T-cell (primary cell): ENCODE data around the gene SEMA4F. TPM values are rescaled to one million over a fixed set of nuclear protein-coding genes. Genes with fewer than 3 reads are reported as not detected.

Experiments used
- ATAC-seq, 4 experiments: fragments of 200-7000 bp in 3 of 4; fragments of 150-1000 bp in 1 of 4; cut with Tn5 transposase; replicated peaks in 1 of 4; 1 replicate in 3 of 4; 2 replicates in 1 of 4; pipeline ENCODE4 v1.10.0; 2021; ENCODE audit warnings: moderate library complexity in 3 of 4, mild to moderate bottlenecking in 2 of 4, moderate number of reproducible peaks in 1 of 4
- CTCF ChIA-PET, 2 donors: fragments of 300-600 bp; sonication (Branson Sonifier 250); formaldehyde crosslinking; loops; one replicate each; lab custom pipeline; 2022; ENCODE audit warnings: antibody characterized with exemption in 2 of 2; lab: Charles Lee
- POLR2A ChIA-PET, 2 donors: fragments of 300-600 bp; sonication (Branson Sonifier 250); formaldehyde crosslinking; loops; one replicate each; lab custom pipeline; 2022; ENCODE audit warnings: antibody characterized with exemption in 2 of 2; lab: Charles Lee
- DNase-seq, 35 experiments: peaks; one replicate each; pipeline versions ENCODE4 v3.0.0 to v3.0.0-alpha.2; 2013 to 2023
- H3K27ac ChIP-seq: one replicate; pipeline ENCODE4 v1.5.1; 2013; ENCODE audit warnings: low read length
- H3K27me3 ChIP-seq, 2 experiments: replicated peaks in 1 of 2; 1 replicate in 1 of 2; 2 replicates in 1 of 2; pipeline versions ENCODE4 v1.6.1 to v1.7.0; 2013; ENCODE audit warnings: low read length in 1 of 2, mixed read lengths in 1 of 2; ENCODE audit not compliant: control insufficient read depth in 2 of 2, insufficient read depth in 2 of 2; ENCODE audit errors: extremely low read depth in 1 of 2
- H3K36me3 ChIP-seq, 2 donors: 1 replicate in 1 of 2; 2 replicates in 1 of 2; pipeline versions ENCODE4 v1.6.1 to v1.7.0; 2013; ENCODE audit warnings: low read length in 1 of 2; ENCODE audit not compliant: control insufficient read depth in 2 of 2, insufficient read depth in 1 of 2; ENCODE audit errors: extremely low read depth in 1 of 2
- H3K4me1 ChIP-seq, 2 experiments: 1 replicate in 1 of 2; 2 replicates in 1 of 2; pipeline versions ENCODE4 v1.6.1 to v1.7.0; 2013; ENCODE audit warnings: low read length in 2 of 2, mixed read lengths in 1 of 2; ENCODE audit not compliant: insufficient read depth in 2 of 2, control insufficient read depth in 1 of 2; ENCODE audit errors: extremely low read depth in 1 of 2
- H3K4me3 ChIP-seq, 2 donors: 1 replicate in 1 of 2; 2 replicates in 1 of 2; pipeline versions ENCODE4 v1.5.1 to v1.7.0; 2013; ENCODE audit warnings: mild to moderate bottlenecking in 2 of 2, low read length in 1 of 2, moderate library complexity in 1 of 2; ENCODE audit not compliant: control insufficient read depth in 1 of 2; ENCODE audit errors: extremely low read depth in 1 of 2
- H3K9me3 ChIP-seq: 2 replicates; pipeline ENCODE4 v1.7.0; 2013
- H3K27ac Mint-ChIP-seq, 2 donors: one replicate each; pipeline ENCODE4 v1.8.0; 2020 to 2021; ENCODE audit warnings: mild to moderate bottlenecking in 2 of 2, mixed read lengths in 2 of 2
- H3K27me3 Mint-ChIP-seq, 2 donors: one replicate each; pipeline ENCODE4 v1.8.0; 2021 to 2022; ENCODE audit warnings: mixed read lengths in 2 of 2
- H3K36me3 Mint-ChIP-seq: one replicate; pipeline ENCODE4 v1.8.0; 2021; ENCODE audit warnings: mixed read lengths
- H3K4me1 Mint-ChIP-seq, 3 donors: one replicate each; pipeline ENCODE4 v1.8.0; 2020 to 2022; ENCODE audit warnings: mixed read lengths in 3 of 3, mild to moderate bottlenecking in 1 of 3
- H3K4me3 Mint-ChIP-seq, 3 donors: one replicate each; pipeline ENCODE4 v1.8.0; 2020 to 2022; ENCODE audit warnings: mild to moderate bottlenecking in 3 of 3, mixed read lengths in 3 of 3, moderate library complexity in 3 of 3
- H3K9me3 Mint-ChIP-seq, 3 donors: one replicate each; pipeline ENCODE4 v1.8.0; 2020 to 2022; ENCODE audit warnings: mixed read lengths in 3 of 3
- WGBS: methylation state at CpG from one replicate; pipeline ENCODE4 v1.1.5; 2013; ENCODE audit warnings: missing lambda C conversion rate; ENCODE audit not compliant: insufficient coverage; 5-methylcytosine and 5-hydroxymethylcytosine counted together
- total RNA-seq, 35 experiments: library from RNA in 6 of 35; stranded (reverse) in 6 of 35; fragments of 120-200 nt in 1 of 35; gene quantifications; one replicate each; pipeline versions ENCODE4 v1.2.1 to v1.2.4 and lab custom pipeline; 2013 to 2026

The SEMA4F gene
- total RNA-seq, 5 donors from 2014 or later (not counting 1 experiment from before 2014, with no cell fraction given) = 12.2 to 24.9 (median 18.6) TPM

- 100% methylated on average over 4 of the region's 6 CpGs for WGBS
- no peak overlapping the region for H3K4me3 Mint-ChIP-seq
- no peaks in the 10 kb centered on the region for H3K9me3 Mint-ChIP-seq
- Histone ChIP-seq H3K4me1 (no peaks in the 10 kb centered on the region), H3K9me3 (no peaks in the 10 kb centered on the region), H3K4me3 (no peak overlapping the region), H3K36me3 (peaks cover 25 to 51% of the 10 kb centered on the region in 2 donors), H3K27ac (no peak overlapping the region), H3K27me3 (no peaks in the 10 kb centered on the region)
- H3K36me3 Mint-ChIP-seq = peaks cover 81% of the 10 kb centered on the region
- no peak for DNase-seq
- H3K4me1 Mint-ChIP-seq = no peaks in the 10 kb centered on the region
- ChIA-PET POLR2A (interaction anchor here in 1 of 2 donors (0.6 kb wide), 1 partner anchor 1375 kb away, joined by 4 read pairs; no protein-coding TSS in a partner anchor), CTCF (no interaction called here)
- no peaks in the 10 kb centered on the region for H3K27me3 Mint-ChIP-seq
- no peak for ATAC-seq
- no peak overlapping the region for H3K27ac Mint-ChIP-seq
These were observed 21.0 kb downstream of the SEMA4F start for GRCh38 chr2:74675090-74675489.

GRCh38 chr2:74676331-74676730 is 22.3 kb downstream of the SEMA4F start:
- H3K4me1 Mint-ChIP-seq = no peaks in the 10 kb centered on the region
- H3K9me3 Mint-ChIP-seq = no peaks in the 10 kb centered on the region
- Histone ChIP-seq H3K4me3 (no peak overlapping the region), H3K9me3 (no peaks in the 10 kb centered on the region), H3K27ac (no peak overlapping the region), H3K36me3 (peaks cover 28 to 51% of the 10 kb centered on the region in 2 donors), H3K4me1 (no peaks in the 10 kb centered on the region), H3K27me3 (no peaks in the 10 kb centered on the region)
- H3K36me3 Mint-ChIP-seq = peaks cover 82% of the 10 kb centered on the region
- 89% methylated on average over 3 of the region's 4 CpGs for WGBS
- no peak overlapping the region for H3K4me3 Mint-ChIP-seq
- H3K27me3 Mint-ChIP-seq = no peaks in the 10 kb centered on the region
- DNase-seq = no peak
- POLR2A ChIA-PET = no interaction called here
- H3K27ac Mint-ChIP-seq = no peak overlapping the region
- ATAC-seq = no peak
- CTCF ChIA-PET = no interaction called here

- no peaks in the 10 kb centered on the region for H3K9me3 ChIP-seq
- Mint-ChIP-seq H3K4me1 (no peaks in the 10 kb centered on the region), H3K9me3 (no peaks in the 10 kb centered on the region), H3K27me3 (no peaks in the 10 kb centered on the region), H3K27ac (no peak overlapping the region), H3K4me3 (no peak overlapping the region), H3K36me3 (peaks cover 59% of the 10 kb centered on the region)
- CTCF ChIA-PET = no interaction called here
- no peak overlapping the region for H3K27ac ChIP-seq
- peaks cover 27 to 35% of the 10 kb centered on the region in 2 donors for H3K36me3 ChIP-seq
- H3K27me3 ChIP-seq = no peaks in the 10 kb centered on the region
- POLR2A ChIA-PET = no interaction called here
- no peak for ATAC-seq
- DNase-seq = no peak
- H3K4me1 ChIP-seq = no peaks in the 10 kb centered on the region
- WGBS = 93% methylated on average over 7 of the region's 15 CpGs
- H3K4me3 ChIP-seq = no peak overlapping the region
These were observed 25.6 kb downstream of the SEMA4F start for GRCh38 chr2:74679615-74680014.

DNA sequence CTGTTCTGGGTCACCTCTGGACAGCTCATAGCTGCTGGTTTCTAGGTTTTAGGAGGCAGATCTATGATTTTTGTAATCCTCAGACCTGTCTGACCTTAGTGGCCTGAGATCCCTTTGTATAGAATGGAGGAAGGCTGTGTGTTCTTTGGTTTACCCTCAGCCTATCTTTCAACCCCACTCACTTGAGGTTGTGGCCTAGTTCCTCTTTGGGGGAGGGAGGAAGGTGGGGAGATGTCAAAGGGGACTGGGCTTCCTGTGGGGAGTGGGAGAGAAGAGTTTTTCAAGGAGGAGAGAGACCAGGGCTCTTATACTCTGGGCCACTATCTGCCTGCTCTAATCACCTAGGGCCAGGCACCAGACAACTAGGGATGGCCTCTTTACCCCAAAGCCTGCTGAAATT is 28.5 kb downstream of the SEMA4F start:
- peaks cover 14% of the 10 kb centered on the region in 2 donors for H3K36me3 ChIP-seq
- H3K27me3 Mint-ChIP-seq = no peaks in the 10 kb centered on the region
- no peak for ATAC-seq
- ChIA-PET POLR2A (no interaction called here), CTCF (no interaction called here)
- no peaks in the 10 kb centered on the region for H3K9me3 Mint-ChIP-seq
- no peak overlapping the region for H3K4me3 Mint-ChIP-seq
- no peak overlapping the region for H3K27ac ChIP-seq
- H3K27ac Mint-ChIP-seq = no peak overlapping the region
- H3K4me1 ChIP-seq = no peaks in the 10 kb centered on the region
- H3K4me3 ChIP-seq = no peak overlapping the region
- H3K36me3 Mint-ChIP-seq = peaks cover 42% of the 10 kb centered on the region
- H3K9me3 ChIP-seq = no peaks in the 10 kb centered on the region
- DNase-seq = no peak
- H3K4me1 Mint-ChIP-seq = no peaks in the 10 kb centered on the region
- H3K27me3 ChIP-seq = no peaks in the 10 kb centered on the region

DNA sequence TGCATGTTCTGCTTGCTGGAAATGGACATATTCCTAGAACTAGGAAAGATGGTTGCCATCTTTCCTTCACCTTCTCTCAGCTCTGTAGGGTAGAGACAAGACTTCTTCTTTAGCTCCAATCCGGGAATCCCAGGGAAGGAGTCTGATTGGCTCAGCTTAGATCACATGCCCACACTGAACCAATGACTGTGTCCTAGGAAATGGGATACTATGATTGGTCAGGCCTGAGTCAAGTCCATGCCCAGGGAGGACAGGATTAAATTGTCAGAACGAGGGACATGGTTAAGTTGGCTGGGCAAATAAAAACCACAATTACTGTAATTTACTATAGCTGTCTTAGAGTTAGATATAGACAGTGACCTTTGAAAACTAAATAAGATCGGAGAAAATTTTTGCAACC is 31.4 kb downstream of the SEMA4F start:
- no peaks in the 10 kb centered on the region for H3K27me3 ChIP-seq
- H3K9me3 ChIP-seq = no peaks in the 10 kb centered on the region
- Mint-ChIP-seq H3K4me3 (no peak overlapping the region), H3K4me1 (no peaks in the 10 kb centered on the region), H3K27me3 (no peaks in the 10 kb centered on the region), H3K27ac (no peak overlapping the region), H3K9me3 (no peaks in the 10 kb centered on the region), H3K36me3 (peaks cover 21% of the 10 kb centered on the region)
- DNase-seq (no peak), ATAC-seq (no peak)
- ChIA-PET POLR2A (no interaction called here), CTCF (no interaction called here)
- WGBS = no CpG with 5 or more reads among the region's 3 CpGs
- no peaks in the 10 kb centered on the region for H3K4me1 ChIP-seq
- no peak overlapping the region for H3K27ac ChIP-seq
- peaks cover 0 to under 1% of the 10 kb centered on the region in 2 donors for H3K36me3 ChIP-seq
- no peak overlapping the region for H3K4me3 ChIP-seq

- no peak overlapping the region for H3K4me3 ChIP-seq
These were observed 34.8 kb downstream of the SEMA4F start for GRCh38 chr2:74688881-74689280.

GRCh38 chr2:74689671-74690070 is 35.6 kb downstream of the SEMA4F start:
- Histone ChIP-seq H3K9me3 (no peaks in the 10 kb centered on the region), H3K4me3 (no peak overlapping the region), H3K4me1 (no peaks in the 10 kb centered on the region), H3K27me3 (peaks cover 0 to 2% of the 10 kb centered on the region in 2 experiments), H3K36me3 (no peaks in the 10 kb centered on the region), H3K27ac (no peak overlapping the region)
- peaks cover 0 to 2% of the 10 kb centered on the region in 2 donors for H3K27me3 Mint-ChIP-seq
- ATAC-seq (no peak), DNase-seq (no peak)
- ChIA-PET POLR2A (no interaction called here), CTCF (interaction anchor here in 1 of 2 donors (1.5 kb wide), 1 partner anchor 186 kb away, joined by 3 read pairs; no protein-coding TSS in a partner anchor)
- no peaks in the 10 kb centered on the region for H3K9me3 Mint-ChIP-seq
- no peaks in the 10 kb centered on the region for H3K4me1 Mint-ChIP-seq
- H3K4me3 Mint-ChIP-seq = no peak overlapping the region
- H3K27ac Mint-ChIP-seq = no peak overlapping the region
- WGBS = 86% methylated on average over 3 of the region's 3 CpGs
- peaks cover 7% of the 10 kb centered on the region for H3K36me3 Mint-ChIP-seq

More at GRCh38 chr2:74688881-74689280, 34.8 kb downstream of the SEMA4F start:
- DNase-seq (no peak), ATAC-seq (no peak)
- Mint-ChIP-seq H3K4me1 (no peaks in the 10 kb centered on the region), H3K36me3 (peaks cover 9% of the 10 kb centered on the region), H3K27ac (no peak overlapping the region), H3K9me3 (no peaks in the 10 kb centered on the region), H3K4me3 (no peak overlapping the region), H3K27me3 (peaks cover 0 to 2% of the 10 kb centered on the region in 2 donors)
- Histone ChIP-seq H3K4me1 (no peaks in the 10 kb centered on the region), H3K27ac (no peak overlapping the region), H3K9me3 (no peaks in the 10 kb centered on the region), H3K27me3 (peaks cover 0 to 2% of the 10 kb centered on the region in 2 experiments), H3K36me3 (no peaks in the 10 kb centered on the region)
- CTCF ChIA-PET = interaction anchor here (0.6 to 1.5 kb wide), 5 partner anchors 23 to 193 kb away, joined by 3 to 5 read pairs (median 3); no protein-coding TSS in a partner anchor
- POLR2A ChIA-PET = interaction anchor here in 1 of 2 donors (0.6 kb wide), 1 partner anchor 10 kb away, joined by 3 read pairs; no protein-coding TSS in a partner anchor
- WGBS = no CpG with 5 or more reads among the region's 1 CpG
